Jurkat, Clone E6-1 (cell line): ENCODE data around the gene B3GNT2.

Source experiments
- DNase-seq: peaks from one replicate; pipeline ENCODE4 v3.0.0-alpha.2; 2011; ENCODE audit warnings: low read depth, low spot score
- H3K4me3 ChIP-seq: 2 replicates; pipeline ENCODE4 v1.5.1; 2011; ENCODE audit warnings: mild to moderate bottlenecking, low read length, control low read depth, moderate library complexity

Gene B3GNT2

DNA sequence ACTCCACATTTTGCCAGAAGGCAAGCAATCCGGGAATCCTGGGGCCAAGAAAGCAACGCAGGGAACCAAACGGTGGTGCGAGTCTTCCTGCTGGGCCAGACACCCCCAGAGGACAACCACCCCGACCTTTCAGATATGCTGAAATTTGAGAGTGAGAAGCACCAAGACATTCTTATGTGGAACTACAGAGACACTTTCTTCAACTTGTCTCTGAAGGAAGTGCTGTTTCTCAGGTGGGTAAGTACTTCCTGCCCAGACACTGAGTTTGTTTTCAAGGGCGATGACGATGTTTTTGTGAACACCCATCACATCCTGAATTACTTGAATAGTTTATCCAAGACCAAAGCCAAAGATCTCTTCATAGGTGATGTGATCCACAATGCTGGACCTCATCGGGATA is 26.8 kb downstream of the B3GNT2 start:
- peak; percentile 17 for DNase-seq
- no peak overlapping the region for H3K4me3 ChIP-seq

DNA sequence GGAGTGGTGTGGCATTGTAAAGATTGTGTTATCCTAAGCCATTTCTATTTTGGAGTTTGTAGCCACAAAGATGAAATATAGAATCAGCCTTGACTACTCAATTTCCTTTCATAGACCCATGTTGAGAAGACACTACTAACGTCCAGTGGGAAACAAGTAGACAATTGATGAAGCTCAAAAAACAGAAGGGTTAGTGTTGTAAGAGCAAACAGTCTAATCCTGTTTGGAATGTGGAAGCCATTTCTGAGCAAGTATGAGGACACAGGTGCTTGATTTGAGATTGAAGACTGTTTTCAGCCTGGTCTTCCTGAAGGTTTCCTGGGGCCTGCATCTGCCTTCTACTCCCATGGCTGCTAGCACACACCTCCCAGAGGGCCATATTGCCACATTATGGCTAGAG is 29.1 kb downstream of the B3GNT2 start:
- no peak overlapping the region for H3K4me3 ChIP-seq
- DNase-seq: no peak

DNA sequence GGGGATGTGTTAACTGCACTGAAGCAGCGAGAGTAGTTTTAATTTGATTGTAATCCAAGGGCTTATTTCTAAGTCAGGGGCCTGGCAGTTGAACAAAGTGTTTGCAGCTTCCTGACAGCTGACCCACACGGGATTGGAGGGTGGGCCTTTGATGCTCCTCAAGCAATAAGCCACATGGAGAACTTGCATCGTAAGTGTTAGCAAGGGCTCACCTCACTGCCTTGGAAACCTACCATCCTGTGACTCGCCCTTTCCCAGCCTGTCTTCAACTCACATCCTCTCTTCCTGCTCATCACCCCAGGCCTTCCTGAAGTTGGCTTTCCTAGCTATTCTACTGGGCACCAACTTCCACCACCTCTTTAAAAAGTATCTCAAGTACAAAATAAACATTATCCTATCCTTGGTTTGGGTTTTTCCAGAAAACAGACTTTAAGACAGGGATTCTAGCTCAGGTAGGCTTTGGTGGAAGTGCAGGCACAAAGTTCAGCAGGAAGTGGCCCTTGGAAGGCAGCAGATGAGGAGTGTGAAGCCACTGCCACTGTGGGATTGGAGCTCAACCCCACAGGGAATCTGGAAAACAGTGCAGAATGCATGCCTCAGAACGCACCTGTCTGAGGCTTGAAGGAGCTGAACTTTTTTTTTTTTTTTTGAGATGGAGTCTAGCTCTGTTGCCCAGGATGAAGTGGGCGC is 31.6 kb downstream of the B3GNT2 start:
- H3K4me3 ChIP-seq: no peak overlapping the region
- DNase-seq: peak; percentile 55

DNA sequence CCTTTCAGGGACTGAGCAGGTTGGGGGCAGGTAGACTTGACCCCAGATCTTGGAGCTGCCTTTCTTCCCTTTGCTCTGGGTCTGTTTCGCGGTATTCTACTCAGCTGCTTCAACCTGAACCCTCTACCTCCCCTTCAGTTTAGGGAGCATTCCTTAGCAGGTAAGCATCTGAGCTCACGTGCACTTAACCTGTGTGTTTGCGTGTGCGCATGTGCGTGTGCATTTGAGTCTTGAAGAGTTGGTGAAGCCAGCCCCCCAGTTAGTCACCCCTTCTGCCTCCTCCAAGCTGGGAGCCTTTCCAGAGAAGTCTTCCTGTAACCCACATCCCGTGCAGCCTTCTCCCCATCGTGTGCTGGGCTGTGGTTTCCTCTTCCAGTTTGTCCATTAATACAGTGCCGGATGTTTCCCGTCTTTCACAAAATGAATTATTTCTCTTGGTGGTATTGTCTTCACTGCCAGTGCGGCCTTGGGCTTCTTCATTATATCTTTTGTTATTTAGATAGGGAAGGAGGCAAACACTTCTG is 33.2 kb downstream of the B3GNT2 start:
- no peak for DNase-seq
- no peak overlapping the region for H3K4me3 ChIP-seq

DNA sequence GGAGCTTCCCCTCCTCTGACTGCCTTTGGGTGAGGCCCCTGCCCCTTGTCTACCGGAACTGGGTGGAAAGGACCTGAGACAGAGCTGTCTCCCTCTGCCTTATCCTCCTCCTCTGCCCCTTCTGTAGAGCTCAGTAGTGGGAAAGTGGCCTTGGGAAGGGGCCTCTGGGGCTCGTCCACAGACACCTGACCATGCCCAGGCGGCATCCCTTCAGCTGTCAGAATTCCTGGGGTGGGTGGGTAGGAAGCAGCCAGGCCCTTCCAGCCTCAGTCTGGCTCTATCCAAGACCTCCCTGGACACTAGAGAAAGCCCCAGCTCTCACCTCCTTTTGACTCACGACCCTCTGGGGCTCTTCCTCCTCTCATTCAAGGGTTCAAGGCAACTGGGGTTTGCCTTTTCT is 35.6 kb downstream of the B3GNT2 start:
- no peak for DNase-seq
- no peak overlapping the region for H3K4me3 ChIP-seq

DNA sequence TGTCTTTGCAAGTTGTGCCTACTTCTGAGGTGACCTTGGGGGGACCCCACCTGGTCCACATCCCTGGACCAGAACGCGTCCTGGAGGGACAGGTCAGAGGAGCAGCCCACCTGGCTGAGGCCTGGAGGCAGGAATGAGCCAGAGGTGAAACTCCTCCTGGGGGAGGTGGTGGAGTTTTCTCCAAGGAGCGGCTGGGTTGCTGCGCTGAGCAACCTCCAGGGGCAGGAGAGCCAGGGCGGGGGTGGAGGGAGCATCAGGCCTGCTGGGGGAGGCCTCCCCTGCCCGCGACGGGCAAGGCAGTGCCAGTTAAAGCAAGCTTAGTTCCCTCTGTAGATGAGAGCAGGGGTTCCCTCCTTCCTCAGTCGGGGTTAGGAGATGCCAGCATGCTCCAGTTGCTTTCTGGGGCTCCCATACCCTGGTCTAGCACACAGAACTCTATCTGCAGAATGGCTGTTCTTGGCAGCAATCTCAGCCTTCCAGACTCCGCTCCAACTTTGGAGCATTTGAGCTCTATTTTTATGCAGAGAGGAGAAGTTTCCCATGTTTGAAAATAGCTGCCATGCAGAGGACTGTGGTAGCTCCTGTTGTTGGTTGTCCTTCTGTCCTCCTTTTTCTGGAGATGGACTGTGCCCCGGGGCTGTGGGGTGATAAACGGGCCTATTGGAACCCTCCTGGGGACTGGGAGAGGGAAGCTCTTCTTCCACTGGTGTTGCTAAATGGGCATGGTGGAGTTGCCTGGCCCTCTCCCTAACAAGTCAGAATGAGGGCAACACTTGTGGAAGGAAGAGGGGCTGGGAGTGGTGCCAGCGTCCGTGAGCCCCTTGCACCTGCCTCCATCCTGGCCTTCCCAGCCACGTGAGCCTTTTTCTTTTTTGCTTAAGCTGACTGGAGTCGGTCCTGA is 39.1 kb downstream of the B3GNT2 start:
- no peak for DNase-seq
- H3K4me3 ChIP-seq: no peak overlapping the region

DNA sequence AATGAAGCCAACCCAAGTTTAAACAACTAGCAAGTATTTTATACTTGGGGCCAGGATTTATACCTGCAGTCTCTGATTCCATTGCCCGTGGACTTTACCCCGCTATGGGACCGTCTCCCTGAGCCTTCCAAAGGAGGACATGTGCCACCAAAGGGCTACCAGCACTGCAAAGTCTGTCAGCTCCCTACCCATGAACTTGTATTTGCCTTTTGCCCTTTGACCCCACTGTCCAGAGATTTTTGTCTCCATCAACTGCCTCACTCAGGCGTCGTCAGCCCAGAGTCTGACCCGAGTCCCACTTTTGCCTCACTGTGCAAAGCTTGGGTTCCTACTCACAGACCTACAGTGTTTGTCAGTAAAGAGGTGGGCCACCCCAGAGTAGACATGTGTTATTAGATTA is 40.6 kb downstream of the B3GNT2 start:
- DNase-seq: no peak
- no peak overlapping the region for H3K4me3 ChIP-seq

DNA sequence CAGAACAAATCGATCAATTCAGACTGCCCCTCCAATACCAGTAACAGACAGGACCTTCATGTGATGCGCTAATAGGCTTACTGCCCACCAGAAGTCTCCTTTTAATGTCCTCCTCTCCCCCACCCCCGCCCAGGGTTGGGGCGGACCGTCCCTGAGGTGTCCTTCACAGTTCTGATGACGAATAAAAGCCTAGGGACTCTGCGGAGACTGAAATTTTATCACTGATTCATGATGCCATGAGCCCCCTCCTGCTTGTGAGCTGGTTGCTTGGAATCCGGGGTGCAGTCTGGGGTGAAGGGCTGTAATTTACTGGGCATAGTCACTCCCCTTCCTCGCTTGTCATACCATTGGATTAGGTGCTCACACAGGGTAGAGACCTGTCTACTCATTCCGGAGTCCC is 42.3 kb downstream of the B3GNT2 start:
- H3K4me3 ChIP-seq: no peak overlapping the region
- DNase-seq: no peak

DNA sequence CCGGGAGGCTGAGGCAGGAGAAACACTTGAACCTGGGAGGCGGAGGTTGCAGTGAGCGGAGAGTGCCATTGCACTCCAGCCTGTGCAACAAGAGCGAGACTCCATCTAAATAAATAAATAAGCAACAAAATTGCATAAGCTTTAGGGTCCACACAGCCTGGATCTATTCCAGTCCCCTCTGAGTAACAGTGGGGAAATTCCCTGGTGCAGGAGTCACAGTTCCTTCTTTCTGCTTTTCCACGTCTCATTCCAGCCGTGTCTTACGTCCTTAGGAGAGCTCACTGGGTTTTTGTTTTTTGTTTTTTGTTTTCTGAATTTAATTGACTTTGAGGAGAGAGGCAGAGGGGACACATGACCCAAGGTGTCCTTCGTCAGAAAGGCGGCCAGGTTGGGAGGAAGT is 44.6 kb downstream of the B3GNT2 start:
- no peak overlapping the region for H3K4me3 ChIP-seq
- DNase-seq: no peak

DNA sequence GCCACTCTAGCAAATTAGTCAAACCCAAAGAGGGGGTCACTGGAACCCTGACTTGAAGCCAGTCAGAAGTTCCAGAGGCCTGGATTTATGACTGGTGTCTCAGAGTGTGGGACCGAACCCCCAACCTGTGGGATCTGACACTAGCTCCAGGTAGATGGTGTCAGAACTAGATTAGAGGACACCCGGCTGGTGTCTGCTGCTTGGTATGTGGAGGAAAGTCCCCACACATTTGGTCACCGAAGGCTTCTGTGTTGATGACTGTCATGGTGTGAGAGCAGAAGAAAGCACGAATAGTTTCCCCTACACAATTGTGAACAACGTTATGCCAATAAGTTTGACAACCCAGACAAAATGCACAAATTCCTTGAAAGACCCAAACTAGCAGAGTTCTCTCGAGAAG is 48.1 kb downstream of the B3GNT2 start:
- H3K4me3 ChIP-seq: no peak overlapping the region
- DNase-seq: no peak

DNA sequence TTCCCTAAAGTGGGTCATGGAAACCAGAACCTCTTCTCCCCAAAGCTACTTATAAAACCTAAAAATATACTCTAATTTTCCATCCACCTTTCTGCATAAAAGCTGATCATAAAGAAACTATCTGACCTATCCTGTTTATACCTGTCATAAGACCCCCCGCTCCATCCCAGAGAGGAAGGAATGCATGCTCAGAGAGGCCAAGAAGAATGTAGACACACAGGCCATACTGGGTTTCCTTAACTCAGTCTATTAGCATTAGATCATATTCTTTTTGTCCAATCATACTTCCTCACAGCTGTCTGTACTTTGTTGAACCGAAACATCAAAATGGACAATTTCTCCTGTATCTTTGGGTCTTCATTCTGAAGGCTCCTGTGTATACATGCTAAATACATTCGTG is 52.3 kb downstream of the B3GNT2 start:
- DNase-seq: no peak
- H3K4me3 ChIP-seq: no peak overlapping the region

DNA sequence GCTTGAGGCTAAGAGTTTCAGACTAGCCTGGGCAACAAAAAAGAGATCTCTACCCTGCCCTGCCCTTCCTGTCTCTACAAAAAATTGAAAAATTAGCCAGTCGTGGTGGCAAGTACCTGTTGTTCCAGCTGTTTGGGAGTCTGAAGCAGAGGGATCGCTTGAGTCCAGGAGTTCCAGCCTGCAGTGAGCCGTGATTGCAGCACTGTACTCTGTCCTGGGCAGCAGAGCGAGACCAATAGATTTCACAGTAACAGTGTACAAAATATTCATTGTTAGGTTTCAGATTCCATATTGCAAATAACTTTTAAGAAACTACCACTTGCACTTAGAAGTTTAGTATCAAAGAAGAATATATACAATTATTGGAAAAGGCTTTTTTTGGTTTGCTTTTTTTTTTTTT is 54.3 kb downstream of the B3GNT2 start:
- no peak overlapping the region for H3K4me3 ChIP-seq
- no peak for DNase-seq

DNA sequence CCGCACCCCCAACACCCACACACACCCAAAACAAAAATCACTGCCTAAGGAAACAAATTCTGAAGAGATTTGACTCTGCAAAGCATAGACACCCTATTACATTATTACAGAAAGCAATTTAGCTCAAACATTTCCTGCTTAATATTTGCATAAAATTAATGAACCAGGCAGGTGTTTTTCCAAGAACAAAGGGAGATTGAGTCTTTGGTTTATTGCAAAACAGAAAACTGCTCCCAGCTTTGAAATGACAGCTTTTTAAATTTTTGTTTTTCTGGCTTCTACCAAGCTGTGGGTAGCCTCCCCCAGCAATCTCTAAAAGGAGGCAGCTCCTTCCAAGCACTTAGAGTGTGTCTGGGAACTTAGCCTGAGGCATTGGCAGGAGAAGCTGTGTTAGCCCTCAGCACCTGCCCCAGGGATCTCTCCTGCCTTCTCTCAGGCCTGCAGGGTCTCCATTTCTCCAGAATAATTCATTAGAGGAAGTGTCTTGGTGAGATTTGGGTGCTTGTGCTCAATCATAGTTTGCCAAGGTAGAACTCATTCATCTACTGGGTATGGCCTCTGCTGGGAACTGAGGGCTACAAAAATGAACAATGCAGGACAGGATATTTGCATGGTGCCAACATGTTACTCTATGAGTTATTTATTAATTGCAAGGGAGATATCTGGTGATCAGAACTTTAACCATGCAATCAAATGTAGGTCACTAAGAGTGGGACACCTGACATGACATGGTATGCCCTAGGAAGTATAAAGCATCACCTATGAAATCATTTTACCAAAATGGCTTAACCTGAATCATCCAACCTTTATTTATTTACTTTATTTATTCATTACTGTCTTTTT is 58.7 kb downstream of the B3GNT2 start:
- H3K4me3 ChIP-seq: no peak overlapping the region
- no peak for DNase-seq

DNA sequence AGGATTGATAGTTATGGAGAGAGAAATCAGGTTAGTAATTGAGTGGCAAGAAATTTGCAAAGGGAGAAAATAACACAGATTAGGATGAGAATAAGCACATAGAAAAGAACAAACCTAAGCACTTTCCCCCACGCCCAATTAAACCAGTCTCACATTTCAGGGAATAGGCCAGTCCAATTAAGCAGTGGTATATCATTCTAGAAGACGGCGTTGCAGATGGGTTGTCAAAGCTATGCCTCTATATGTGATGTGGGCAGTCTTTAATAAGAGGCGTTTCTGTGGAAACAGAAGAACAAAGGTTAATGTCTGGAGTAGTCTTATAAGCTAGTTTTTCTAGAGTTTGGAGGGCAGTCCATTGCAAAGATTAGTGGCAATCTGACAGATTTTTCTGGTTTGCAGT is 61.6 kb downstream of the B3GNT2 start:
- DNase-seq: no peak

DNA sequence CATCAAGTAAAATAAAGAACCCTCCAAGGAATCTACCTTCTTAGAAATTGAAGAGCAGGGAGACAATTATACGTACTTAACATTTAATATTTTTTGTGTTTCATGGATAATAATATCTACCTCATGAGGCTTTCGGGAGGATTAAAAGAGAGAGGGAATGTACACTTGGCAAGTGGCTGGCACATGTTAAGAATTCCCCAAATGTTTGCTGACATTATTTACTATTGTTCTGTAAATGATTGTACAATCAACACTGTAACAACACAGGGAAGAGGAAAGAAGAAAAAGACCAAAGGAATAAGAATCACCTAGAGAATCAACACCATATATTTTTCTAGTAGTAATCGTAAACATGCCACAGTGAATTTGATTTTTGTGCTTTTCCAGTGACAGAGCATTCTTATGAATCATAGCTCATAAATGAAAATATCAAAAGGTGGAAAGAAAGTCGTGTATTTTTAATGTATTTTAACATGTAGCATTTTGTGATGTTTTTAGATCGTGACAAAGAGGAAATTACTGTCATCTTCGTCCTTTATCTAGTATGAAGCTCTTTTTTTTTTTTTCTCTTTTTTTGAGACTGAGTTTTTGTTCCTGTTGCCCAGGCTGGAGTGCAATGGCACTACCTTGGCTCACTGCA is 67.3 kb downstream of the B3GNT2 start:
- no peak for DNase-seq
- H3K4me3 ChIP-seq: no peak overlapping the region

More for the DNA sequence above, 61.6 kb downstream of the B3GNT2 start:
- no peak overlapping the region for H3K4me3 ChIP-seq

DNA sequence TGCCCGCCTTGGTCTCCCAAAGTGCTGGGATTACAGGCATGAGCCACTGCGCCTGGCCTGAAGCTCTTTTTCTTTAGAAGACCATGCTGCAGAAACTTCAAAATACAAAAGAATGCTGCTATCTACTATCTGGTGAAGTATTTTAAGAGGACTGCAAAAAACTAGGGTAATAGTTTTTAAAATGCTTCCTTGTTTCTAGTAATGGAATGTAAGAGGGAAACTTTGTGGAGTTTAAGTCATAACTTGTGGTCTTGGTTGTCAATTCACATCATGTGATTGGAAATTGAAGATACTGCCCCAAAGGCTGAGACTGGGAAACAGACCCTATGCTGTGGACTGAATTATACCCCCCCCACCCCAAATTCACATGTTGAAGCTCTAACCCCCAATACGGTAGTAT is 68.3 kb downstream of the B3GNT2 start:
- DNase-seq: no peak
- no peak overlapping the region for H3K4me3 ChIP-seq

DNA sequence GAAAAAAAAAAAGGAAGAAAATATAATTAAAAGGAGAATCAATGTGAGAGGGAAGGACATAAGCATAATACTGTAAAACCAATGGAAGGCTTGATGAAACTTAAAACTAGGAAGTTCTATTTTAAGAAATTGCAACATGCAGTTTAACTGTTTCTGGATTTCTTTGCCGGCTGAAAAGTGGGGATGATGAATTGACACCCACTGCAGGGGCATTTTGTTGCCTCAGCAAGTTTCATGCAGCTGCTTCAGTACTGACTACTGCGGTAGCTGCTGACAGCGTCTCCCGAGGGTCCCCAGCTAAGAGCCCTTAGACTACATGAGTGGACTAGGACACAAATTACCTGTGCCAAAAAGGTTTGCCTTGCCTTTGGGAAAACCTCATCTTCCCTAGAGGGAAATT is 69.2 kb downstream of the B3GNT2 start:
- DNase-seq: no peak
- H3K4me3 ChIP-seq: no peak overlapping the region

DNA sequence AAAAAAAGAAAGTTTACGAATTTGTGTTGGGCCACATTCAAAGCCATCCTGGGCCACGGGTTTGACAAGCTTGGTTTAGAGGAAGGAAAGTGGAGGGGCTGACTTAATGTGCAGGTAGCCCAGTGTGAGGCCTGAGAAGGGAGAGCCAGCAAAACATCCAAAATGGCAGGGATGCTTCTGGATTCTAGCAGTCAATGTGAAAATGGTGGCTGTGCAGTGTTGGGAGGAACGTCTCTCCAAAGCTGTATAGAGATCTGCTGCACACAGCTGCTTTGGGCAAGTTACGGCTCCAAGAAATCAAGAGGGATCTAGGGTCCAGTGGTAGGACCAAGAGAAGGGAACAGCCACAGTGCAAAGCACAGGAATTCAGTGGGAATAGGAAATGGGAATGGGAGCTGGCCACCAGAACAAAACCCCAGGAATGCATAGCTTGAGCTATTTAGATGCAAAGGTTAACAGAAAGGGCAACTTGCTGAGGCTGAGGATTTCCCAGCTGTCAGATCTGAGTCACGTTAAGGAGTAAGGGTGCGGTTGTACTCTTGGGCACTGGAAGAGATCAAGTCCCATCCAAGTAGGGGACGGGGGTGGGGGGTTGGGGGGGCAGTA is 70.6 kb downstream of the B3GNT2 start:
- no peak overlapping the region for H3K4me3 ChIP-seq
- DNase-seq: no peak

DNA sequence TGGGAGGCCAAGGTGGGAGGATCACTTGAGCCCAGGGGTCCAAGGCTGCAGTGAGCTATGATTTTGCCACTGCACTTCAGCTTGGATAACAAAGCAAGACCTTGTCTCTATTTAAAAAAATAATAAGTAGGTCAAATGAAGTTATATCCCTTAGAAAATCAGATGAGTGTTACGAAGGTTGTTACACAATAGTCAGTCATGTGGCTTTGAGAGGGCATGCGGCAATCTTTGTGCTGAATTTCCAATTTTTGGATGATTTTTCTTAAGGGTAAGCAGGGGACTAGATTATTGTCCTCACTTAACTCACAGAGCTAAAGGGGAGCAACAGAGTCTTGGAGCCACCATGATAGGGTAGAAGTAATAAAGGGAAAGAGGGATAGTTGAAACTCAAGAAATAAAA is 71.8 kb downstream of the B3GNT2 start:
- DNase-seq: no peak
- no peak overlapping the region for H3K4me3 ChIP-seq
